SK-N-SH (cell line): ENCODE measurements around the gene CAPN11. TPM values are rescaled to one million over a fixed set of nuclear protein-coding genes. Genes with fewer than 3 reads are reported as not detected.

Experiments used
- CTCF ChIA-PET: fragments of 300-600, 350-600 bp; formaldehyde crosslinking; extraction: SDS; loops from one replicate; lab custom pipeline; 2021; lab: Yijun Ruan, JAX
- POLR2A ChIA-PET: fragments of 350-600 bp; sonication (Branson Sonifier 250); formaldehyde crosslinking; extraction: SDS; loops from one replicate; lab custom pipeline; 2020; ENCODE audit warnings: antibody characterized with exemption, inconsistent platforms; lab: Yijun Ruan, JAX
- DNase-seq: peaks from one replicate; pipeline ENCODE4 v3.0.0; 2012
- H2AFZ ChIP-seq: fragments of 200-600 bp; sonication (generic); 2 replicates; pipeline ENCODE4 v1.8.1; 2016; ENCODE audit warnings: antibody characterized with exemption, mild to moderate bottlenecking, low read depth
- H3F3A ChIP-seq: fragments of 200-600 bp; sonication (generic); replicated peaks from 2 replicates; pipeline ENCODE3; 2016; ENCODE audit warnings: antibody characterized with exemption, mild to moderate bottlenecking; ENCODE audit not compliant: insufficient read depth
- H3K27ac ChIP-seq, 2 experiments: fragments of 200-500 bp in 1 of 2; fragments of 200-600 bp in 1 of 2; sonication (Bioruptor generic) in 1 of 2; sonication (generic), shearing (Covaris generic) in 1 of 2; 2 replicates each; pipeline versions ENCODE4 v1.5.1 to v1.6.1; 2014 to 2016; ENCODE audit warnings: low read depth in 2 of 2, inconsistent platforms in 1 of 2, low read length in 1 of 2, mild to moderate bottlenecking in 1 of 2, mixed read lengths in 1 of 2
- H3K27me3 ChIP-seq: fragments of 200-600 bp; sonication (generic), shearing (Covaris generic); 2 replicates; pipeline ENCODE4 v1.6.1; 2016; ENCODE audit warnings: mixed run types; ENCODE audit not compliant: insufficient read depth
- H3K36me3 ChIP-seq, 2 experiments: fragments of 200-500 bp in 1 of 2; fragments of 200-600 bp in 1 of 2; sonication (Bioruptor generic) in 1 of 2; sonication (generic) in 1 of 2; replicated peaks in 1 of 2; 2 replicates each; pipeline versions ENCODE3 to v1.5.1; 2014 to 2016; ENCODE audit warnings: low read length in 1 of 2, mild to moderate bottlenecking in 1 of 2; ENCODE audit not compliant: insufficient read depth in 2 of 2, control insufficient read depth in 1 of 2
- H3K4me1 ChIP-seq, 2 experiments: fragments of 200-500 bp in 1 of 2; fragments of 200-600 bp in 1 of 2; sonication (Bioruptor generic) in 1 of 2; sonication (generic), shearing (Covaris generic) in 1 of 2; 2 replicates each; pipeline versions ENCODE4 v1.5.1 to v1.6.1; 2014 to 2016; ENCODE audit warnings: low read depth in 1 of 2, low read length in 1 of 2, mixed run types in 1 of 2; ENCODE audit not compliant: insufficient read depth in 2 of 2, control insufficient read depth in 1 of 2
- H3K4me2 ChIP-seq: fragments of 200-600 bp; sonication (generic), shearing (Covaris generic); 2 replicates; pipeline ENCODE4 v1.6.1; 2017; ENCODE audit warnings: mixed run types
- H3K4me3 ChIP-seq, 2 experiments: fragments of 200-500 bp in 1 of 2; fragments of 200-600 bp in 1 of 2; sonication (Bioruptor generic) in 1 of 2; sonication (generic), shearing (Covaris generic) in 1 of 2; 2 replicates each; pipeline versions ENCODE4 v1.5.1 to v1.8.1; 2014 to 2016; ENCODE audit warnings: low read depth in 2 of 2, inconsistent platforms in 1 of 2, low read length in 1 of 2, mild to moderate bottlenecking in 1 of 2, mixed read lengths in 1 of 2, moderate library complexity in 1 of 2
- H3K79me2 ChIP-seq: fragments of 200-600 bp; sonication (generic); 2 replicates; pipeline ENCODE4 v1.8.1; 2017; ENCODE audit warnings: mild to moderate bottlenecking; ENCODE audit not compliant: insufficient read depth
- H3K9ac ChIP-seq: fragments of 200-600 bp; sonication (generic); 2 replicates; pipeline ENCODE4 v1.6.1; 2017; ENCODE audit warnings: mixed run types
- H3K9me2 ChIP-seq: fragments of 200-600 bp; sonication (generic); 2 replicates; pipeline ENCODE4 v1.6.1; 2017; ENCODE audit warnings: mixed run types
- H3K9me3 ChIP-seq: fragments of 200-600 bp; sonication (generic); 2 replicates; pipeline ENCODE4 v1.6.1; 2017; ENCODE audit warnings: mixed run types, mild to moderate bottlenecking, moderate library complexity
- H4K20me1 ChIP-seq: fragments of 200-600 bp; sonication (generic); 2 replicates; pipeline ENCODE4 v1.6.1; 2017; ENCODE audit warnings: mild to moderate bottlenecking, mixed run types; ENCODE audit not compliant: insufficient read depth
- CHD2 ChIP-seq: fragments of 150-350 bp; IDR thresholded peaks from 2 replicates; pipeline ENCODE4 v1.6.1; 2018; ENCODE audit warnings: low read length; ENCODE audit not compliant: partially characterized antibody
- ELF1 ChIP-seq: IDR thresholded peaks from 2 replicates; pipeline ENCODE4 v1.4.0; 2012
- EP300 ChIP-seq, 2 experiments: IDR thresholded peaks; 2 replicates each; pipeline versions ENCODE4 v1.4.0 to v1.6.1; 2012; ENCODE audit warnings: borderline replicate concordance in 1 of 2, low read depth in 1 of 2, low read length in 1 of 2
- EZH2phosphoT487 ChIP-seq: fragments of 200-600 bp; sonication (generic); IDR thresholded peaks from 2 replicates; pipeline ENCODE4 v1.6.1; 2017; ENCODE audit warnings: low read depth, mixed run types, mild to moderate bottlenecking, antibody characterized with exemption, moderate library complexity, borderline replicate concordance
- FOSL2 ChIP-seq: IDR thresholded peaks from 2 replicates; pipeline ENCODE4 v1.4.0; 2012; ENCODE audit warnings: low read depth, mild to moderate bottlenecking, moderate library complexity, borderline replicate concordance
- GABPA ChIP-seq: IDR thresholded peaks from 2 replicates; pipeline ENCODE4 v1.4.0; 2012; ENCODE audit warnings: low read depth, mild to moderate bottlenecking
- NRF1 ChIP-seq: IDR thresholded peaks from 2 replicates; pipeline ENCODE4 v1.6.1; 2012; ENCODE audit warnings: low read depth, mild to moderate bottlenecking, low read length
- POLR2AphosphoS5 ChIP-seq: IDR thresholded peaks from 2 replicates; pipeline ENCODE4 v1.6.1; 2012; ENCODE audit warnings: low read depth, low read length
- RCOR1 ChIP-seq: fragments of 150-350 bp; IDR thresholded peaks from 2 replicates; pipeline ENCODE4 v1.6.1; 2017; ENCODE audit warnings: antibody characterized with exemption, low read length
- TAF1 ChIP-seq: IDR thresholded peaks from 2 replicates; pipeline ENCODE4 v1.6.1; 2012; ENCODE audit warnings: low read depth, mild to moderate bottlenecking, low read length, moderate library complexity, borderline replicate concordance
- TCF12 ChIP-seq: IDR thresholded peaks from 2 replicates; pipeline ENCODE4 v1.4.0; 2012
- WGBS: methylation state at CpG from one replicate; pipeline ENCODE4 v1.1.6; 2017; ENCODE audit warnings: low lambda C conversion rate; 5-methylcytosine and 5-hydroxymethylcytosine counted together
- polyA plus RNA-seq, 3 experiments: library from polyadenylated mRNA; depleted of rRNA; stranded (reverse); fragments of >200 nt; gene quantifications; 2 replicates each; pipeline ENCODE4 v1.2.3, GENCODE V29; 2012
- TF ChIP-seq, protein P1 (sequence below): IDR thresholded peaks from 2 replicates; pipeline ENCODE4 v1.4.0; 2012; ENCODE audit warnings: low read depth, borderline replicate concordance
- TF ChIP-seq, protein P2 (sequence below): IDR thresholded peaks from 2 replicates; pipeline ENCODE4; 2012
- TF ChIP-seq, protein P3 (sequence below): fragments of 150-350 bp; IDR thresholded peaks from 2 replicates; pipeline ENCODE4 v1.6.1; 2016; ENCODE audit warnings: mild to moderate bottlenecking, low read depth, low read length
- TF ChIP-seq, protein P4 (sequence below): IDR thresholded peaks from 2 replicates; pipeline ENCODE4 v1.6.1; 2012; ENCODE audit warnings: mild to moderate bottlenecking, low read depth, low read length, moderate library complexity

CAPN11 gene
- polyA plus RNA-seq, 1 of the 3 experiments (the other 2 are of a cell fraction), result not detected

DNA sequence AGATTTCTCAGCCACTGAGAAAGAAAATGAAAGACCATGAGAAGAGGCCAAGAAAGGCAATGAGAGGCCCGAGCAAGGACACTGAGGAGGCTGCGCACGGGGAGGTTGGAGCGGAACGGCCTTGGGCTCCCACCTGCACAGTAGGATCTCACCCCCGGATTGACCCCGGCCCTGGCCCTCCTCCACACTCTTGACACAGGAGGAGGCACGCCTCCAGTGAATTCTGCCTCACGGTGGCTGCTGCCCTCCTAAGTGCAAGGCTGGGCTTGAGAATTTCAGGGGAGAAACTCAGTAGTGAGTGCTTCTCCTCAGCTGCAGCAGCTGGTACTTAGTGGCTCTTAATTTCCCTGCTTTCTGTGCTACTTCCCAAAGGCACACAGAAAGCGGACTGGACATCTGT is 49.4 kb upstream of the CAPN11 start:
- no peak overlapping the region for H3K4me2 ChIP-seq
- H3K27me3 ChIP-seq, result no peaks in the 10 kb centered on the region
- H3K9me2 ChIP-seq, result no peaks in the 10 kb centered on the region
- no peak overlapping the region; a peak in 1 of 4 replicates for H3K27ac ChIP-seq
- H3K9me3 ChIP-seq, result no peaks in the 10 kb centered on the region
- POLR2A ChIA-PET, result no interaction called here
- H3K79me2 ChIP-seq, result peaks cover 31% of the 10 kb centered on the region; the same call in 1 of the 2 replicates
- WGBS, result 96% methylated on average over 7 of the region's 10 CpGs
- H4K20me1 ChIP-seq, result no peaks in the 10 kb centered on the region; the same call in 1 of the 2 replicates
- TF ChIP-seq ELF1 (no peak), EZH2phosphoT487 (no peak)
- TF ChIP-seq, protein P1, sequence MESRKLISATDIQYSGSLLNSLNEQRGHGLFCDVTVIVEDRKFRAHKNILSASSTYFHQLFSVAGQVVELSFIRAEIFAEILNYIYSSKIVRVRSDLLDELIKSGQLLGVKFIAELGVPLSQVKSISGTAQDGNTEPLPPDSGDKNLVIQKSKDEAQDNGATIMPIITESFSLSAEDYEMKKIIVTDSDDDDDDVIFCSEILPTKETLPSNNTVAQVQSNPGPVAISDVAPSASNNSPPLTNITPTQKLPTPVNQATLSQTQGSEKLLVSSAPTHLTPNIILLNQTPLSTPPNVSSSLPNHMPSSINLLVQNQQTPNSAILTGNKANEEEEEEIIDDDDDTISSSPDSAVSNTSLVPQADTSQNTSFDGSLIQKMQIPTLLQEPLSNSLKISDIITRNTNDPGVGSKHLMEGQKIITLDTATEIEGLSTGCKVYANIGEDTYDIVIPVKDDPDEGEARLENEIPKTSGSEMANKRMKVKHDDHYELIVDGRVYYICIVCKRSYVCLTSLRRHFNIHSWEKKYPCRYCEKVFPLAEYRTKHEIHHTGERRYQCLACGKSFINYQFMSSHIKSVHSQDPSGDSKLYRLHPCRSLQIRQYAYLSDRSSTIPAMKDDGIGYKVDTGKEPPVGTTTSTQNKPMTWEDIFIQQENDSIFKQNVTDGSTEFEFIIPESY, result no peak
- TF ChIP-seq, protein P2, sequence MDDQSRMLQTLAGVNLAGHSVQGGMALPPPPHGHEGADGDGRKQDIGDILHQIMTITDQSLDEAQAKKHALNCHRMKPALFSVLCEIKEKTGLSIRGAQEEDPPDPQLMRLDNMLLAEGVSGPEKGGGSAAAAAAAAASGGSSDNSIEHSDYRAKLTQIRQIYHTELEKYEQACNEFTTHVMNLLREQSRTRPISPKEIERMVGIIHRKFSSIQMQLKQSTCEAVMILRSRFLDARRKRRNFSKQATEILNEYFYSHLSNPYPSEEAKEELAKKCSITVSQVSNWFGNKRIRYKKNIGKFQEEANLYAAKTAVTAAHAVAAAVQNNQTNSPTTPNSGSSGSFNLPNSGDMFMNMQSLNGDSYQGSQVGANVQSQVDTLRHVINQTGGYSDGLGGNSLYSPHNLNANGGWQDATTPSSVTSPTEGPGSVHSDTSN, result no peak
- TF ChIP-seq, all 33 proteins: peak for 0
- H3K4me1 ChIP-seq, result peaks cover 0 to 3% of the 10 kb centered on the region in 2 experiments; a peak in 1 of 4 replicates
- no peaks in the 10 kb centered on the region for H3F3A ChIP-seq
- no peak overlapping the region for H2AFZ ChIP-seq
- no peak overlapping the region for H3K9ac ChIP-seq
- H3K36me3 ChIP-seq, result peaks cover 25 to 65% of the 10 kb centered on the region in 2 experiments
- no peak overlapping the region for H3K4me3 ChIP-seq
- CTCF ChIA-PET, result interaction anchor here (2.6 to 12.1 kb wide), 2 partner anchors 9 to 42 kb away, joined by 6 to 103 read pairs; no protein-coding TSS in a partner anchor
- DNase-seq, result no peak

DNA sequence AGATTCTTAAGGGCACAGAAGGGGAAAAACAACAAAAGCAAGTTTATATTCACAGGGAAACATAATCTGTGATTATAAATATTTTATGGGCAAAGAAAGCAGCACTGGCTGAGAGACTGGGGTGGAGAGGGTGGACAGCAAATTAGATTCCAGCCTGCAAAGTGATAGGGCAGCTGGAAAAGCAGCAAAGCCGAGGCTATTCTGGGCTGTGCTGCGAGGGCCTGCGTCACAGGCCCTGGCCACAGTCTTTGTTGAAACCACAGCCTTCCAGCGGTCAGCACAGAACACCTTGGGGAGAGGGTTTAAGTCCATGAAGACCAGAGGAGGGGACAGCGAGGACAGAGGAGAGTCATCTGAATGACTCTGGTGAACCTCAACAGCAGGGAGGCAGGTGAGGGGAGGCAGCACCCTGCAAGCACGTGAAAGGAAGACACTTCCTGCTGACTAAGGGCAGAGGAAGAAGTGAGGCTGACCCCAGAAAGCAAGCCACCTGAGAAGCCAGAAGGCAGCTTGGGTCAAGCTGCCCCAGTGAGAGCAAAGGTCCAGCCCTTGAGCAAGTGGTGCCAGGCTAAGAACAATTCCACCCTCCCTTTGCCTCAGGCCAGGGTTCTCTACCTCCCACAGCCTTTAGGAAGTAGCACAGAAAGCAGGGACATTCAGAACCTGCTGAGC is 48.5 kb upstream of the CAPN11 start:
- Histone ChIP-seq H2AFZ (no peak overlapping the region), H3F3A (no peaks in the 10 kb centered on the region), H3K9me3 (no peaks in the 10 kb centered on the region), H3K4me3 (no peak overlapping the region), H3K79me2 (peaks cover 37% of the 10 kb centered on the region; the same call in 1 of the 2 replicates), H3K27me3 (no peaks in the 10 kb centered on the region), H3K4me1 (peaks cover 0 to 3% of the 10 kb centered on the region in 2 experiments; a peak in 2 of 4 replicates), H3K4me2 (no peak overlapping the region), H3K27ac (no peak overlapping the region; a peak in 1 of 4 replicates), H4K20me1 (no peaks in the 10 kb centered on the region; the same call in 1 of the 2 replicates), H3K36me3 (peaks cover 21 to 60% of the 10 kb centered on the region in 2 experiments), H3K9me2 (no peaks in the 10 kb centered on the region), H3K9ac (no peak overlapping the region)
- WGBS, result 97% methylated on average over 5 of the region's 6 CpGs
- ChIA-PET CTCF (interaction anchor here (2.6 to 12.1 kb wide), 2 partner anchors 10 to 41 kb away, joined by 6 to 103 read pairs; no protein-coding TSS in a partner anchor), POLR2A (no interaction called here)
- DNase-seq, result no peak
- TF ChIP-seq EP300 (IDR thresholded peaks at IDR 0.05; ENCODE audit: borderline replicate concordance in 1 of 2, low read depth in 1 of 2, low read length in 1 of 2), result no peak
- no peak for TF ChIP-seq POLR2AphosphoS5
- TF ChIP-seq, protein P3, sequence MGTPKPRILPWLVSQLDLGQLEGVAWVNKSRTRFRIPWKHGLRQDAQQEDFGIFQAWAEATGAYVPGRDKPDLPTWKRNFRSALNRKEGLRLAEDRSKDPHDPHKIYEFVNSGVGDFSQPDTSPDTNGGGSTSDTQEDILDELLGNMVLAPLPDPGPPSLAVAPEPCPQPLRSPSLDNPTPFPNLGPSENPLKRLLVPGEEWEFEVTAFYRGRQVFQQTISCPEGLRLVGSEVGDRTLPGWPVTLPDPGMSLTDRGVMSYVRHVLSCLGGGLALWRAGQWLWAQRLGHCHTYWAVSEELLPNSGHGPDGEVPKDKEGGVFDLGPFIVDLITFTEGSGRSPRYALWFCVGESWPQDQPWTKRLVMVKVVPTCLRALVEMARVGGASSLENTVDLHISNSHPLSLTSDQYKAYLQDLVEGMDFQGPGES, result no peak
- no peak for TF ChIP-seq GABPA
- no peak for TF ChIP-seq RCOR1
- no peak for TF ChIP-seq NRF1
- TF ChIP-seq CHD2, result no peak
- no peak for TF ChIP-seq ELF1
- TF ChIP-seq, protein P4, sequence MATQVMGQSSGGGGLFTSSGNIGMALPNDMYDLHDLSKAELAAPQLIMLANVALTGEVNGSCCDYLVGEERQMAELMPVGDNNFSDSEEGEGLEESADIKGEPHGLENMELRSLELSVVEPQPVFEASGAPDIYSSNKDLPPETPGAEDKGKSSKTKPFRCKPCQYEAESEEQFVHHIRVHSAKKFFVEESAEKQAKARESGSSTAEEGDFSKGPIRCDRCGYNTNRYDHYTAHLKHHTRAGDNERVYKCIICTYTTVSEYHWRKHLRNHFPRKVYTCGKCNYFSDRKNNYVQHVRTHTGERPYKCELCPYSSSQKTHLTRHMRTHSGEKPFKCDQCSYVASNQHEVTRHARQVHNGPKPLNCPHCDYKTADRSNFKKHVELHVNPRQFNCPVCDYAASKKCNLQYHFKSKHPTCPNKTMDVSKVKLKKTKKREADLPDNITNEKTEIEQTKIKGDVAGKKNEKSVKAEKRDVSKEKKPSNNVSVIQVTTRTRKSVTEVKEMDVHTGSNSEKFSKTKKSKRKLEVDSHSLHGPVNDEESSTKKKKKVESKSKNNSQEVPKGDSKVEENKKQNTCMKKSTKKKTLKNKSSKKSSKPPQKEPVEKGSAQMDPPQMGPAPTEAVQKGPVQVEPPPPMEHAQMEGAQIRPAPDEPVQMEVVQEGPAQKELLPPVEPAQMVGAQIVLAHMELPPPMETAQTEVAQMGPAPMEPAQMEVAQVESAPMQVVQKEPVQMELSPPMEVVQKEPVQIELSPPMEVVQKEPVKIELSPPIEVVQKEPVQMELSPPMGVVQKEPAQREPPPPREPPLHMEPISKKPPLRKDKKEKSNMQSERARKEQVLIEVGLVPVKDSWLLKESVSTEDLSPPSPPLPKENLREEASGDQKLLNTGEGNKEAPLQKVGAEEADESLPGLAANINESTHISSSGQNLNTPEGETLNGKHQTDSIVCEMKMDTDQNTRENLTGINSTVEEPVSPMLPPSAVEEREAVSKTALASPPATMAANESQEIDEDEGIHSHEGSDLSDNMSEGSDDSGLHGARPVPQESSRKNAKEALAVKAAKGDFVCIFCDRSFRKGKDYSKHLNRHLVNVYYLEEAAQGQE, result no peak
- no peak for TF ChIP-seq TAF1
- no peak for TF ChIP-seq FOSL2
- TF ChIP-seq, protein P1, result no peak
- no peak for TF ChIP-seq TCF12
